Measurements from ENCODE around the gene MYL5. TPM values are rescaled to one million over a fixed set of nuclear protein-coding genes. Genes with fewer than 3 reads are reported as not detected.
A peak's percentile ranks its signal among the peaks of the same experiment; 100 is the strongest.

Gene MYL5
- total RNA-seq, 6 experiments from 2014 or later: 14.2 to 23.0 (median 18.8) TPM

GRCh38 chr4:721261-722168 is 47.2 kb downstream of the MYL5 start:
- H3K36me3 Mint-ChIP-seq (ENCODE audit: low read depth): peaks cover 38% of the 10 kb centered on the region; the same call in 1 of the 2 replicates
- H3K9me3 Mint-ChIP-seq: peaks cover 31% of the 10 kb centered on the region
- peak overlapping the region; percentile 38; the same call in 1 of the 2 replicates for H3K27ac Mint-ChIP-seq
- no peak overlapping the region for H3K4me3 Mint-ChIP-seq
- TF ChIP-seq CTCF (IDR thresholded peaks at IDR 0.05): no peak
- peak; percentile 19 for DNase-seq
- H3K4me1 Mint-ChIP-seq (ENCODE audit: low read depth): peaks cover 9% of the 10 kb centered on the region
- H3K27me3 Mint-ChIP-seq (ENCODE audit: insufficient read depth): peaks cover 6% of the 10 kb centered on the region

- peaks cover 31% of the 10 kb centered on the region for H3K9me3 Mint-ChIP-seq
These were observed 47.9 kb downstream of the MYL5 start for GRCh38 chr4:722169-722725.

GRCh38 chr4:722851-723360 is 48.6 kb downstream of the MYL5 start:
- Mint-ChIP-seq H3K4me1 (ENCODE audit: low read depth) (peaks cover 16% of the 10 kb centered on the region), H3K27ac (no peak overlapping the region), H3K36me3 (ENCODE audit: low read depth) (peaks cover 39% of the 10 kb centered on the region; the same call in 1 of the 2 replicates), H3K4me3 (no peak overlapping the region), H3K27me3 (ENCODE audit: insufficient read depth) (peaks cover 4% of the 10 kb centered on the region), H3K9me3 (peaks cover 26% of the 10 kb centered on the region)
- no peak for DNase-seq
- no peak for TF ChIP-seq CTCF (IDR thresholded peaks at IDR 0.05)

More at GRCh38 chr4:722169-722725, 47.9 kb downstream of the MYL5 start:
- H3K27me3 Mint-ChIP-seq (ENCODE audit: insufficient read depth): peaks cover 4% of the 10 kb centered on the region
- no peak overlapping the region for H3K27ac Mint-ChIP-seq
- no peak for DNase-seq
- H3K4me3 Mint-ChIP-seq: no peak overlapping the region
- peaks cover 43% of the 10 kb centered on the region; the same call in 1 of the 2 replicates for H3K36me3 Mint-ChIP-seq (ENCODE audit: low read depth)
- peaks cover 16% of the 10 kb centered on the region for H3K4me1 Mint-ChIP-seq (ENCODE audit: low read depth)
- TF ChIP-seq CTCF (IDR thresholded peaks at IDR 0.05): no peak

- no peak for TF ChIP-seq CTCF (IDR thresholded peaks at IDR 0.05)
- H3K4me1 Mint-ChIP-seq (ENCODE audit: low read depth): peaks cover 16% of the 10 kb centered on the region
- no peak overlapping the region for H3K4me3 Mint-ChIP-seq
- H3K27ac Mint-ChIP-seq: no peak overlapping the region
- no peak for DNase-seq
- peaks cover 39% of the 10 kb centered on the region; the same call in 1 of the 2 replicates for H3K36me3 Mint-ChIP-seq (ENCODE audit: low read depth)
- H3K27me3 Mint-ChIP-seq (ENCODE audit: insufficient read depth): peaks cover 4% of the 10 kb centered on the region
- H3K9me3 Mint-ChIP-seq: peaks cover 24% of the 10 kb centered on the region
These were observed 49.6 kb downstream of the MYL5 start for GRCh38 chr4:723751-724530.
